ENCODE results near the gene NDUFA8.

- no peak for TF ChIP-seq CTCF (IDR thresholded peaks at IDR 0.05)
- TF ChIP-seq POLR2A (IDR thresholded peaks at IDR 0.05), result no peak
Observed at GRCh38 chr9:122159925-122160246, 307 bp upstream of the NDUFA8 start.
